Measurements from ENCODE around the gene PCSK5.

PCSK5 gene

GRCh38 chr9:75947233-75947632 lies 56.8 kb downstream of the PCSK5 start:
- no peaks in the 10 kb centered on the region for H3K79me2 ChIP-seq (ENCODE audit: low read length)
- H3K9me2 ChIP-seq (replicated peaks; ENCODE audit: insufficient read depth, low read length), result no peaks in the 10 kb centered on the region
- no peak for DNase-seq
- no peaks in the 10 kb centered on the region for H3K4me1 ChIP-seq (ENCODE audit: low read length)
- H4K20me1 ChIP-seq (ENCODE audit: insufficient read depth, low read length), result no peaks in the 10 kb centered on the region
- no peaks in the 10 kb centered on the region for H3K36me3 ChIP-seq (replicated peaks; ENCODE audit: insufficient read depth, low read length)
- H3K4me2 ChIP-seq (ENCODE audit: low read depth, low read length), result no peak overlapping the region
- no peaks in the 10 kb centered on the region for H3K9me3 ChIP-seq (replicated peaks; ENCODE audit: insufficient read depth, low read length)
- H3F3A ChIP-seq (ENCODE audit: insufficient read depth, low read length), result no peaks in the 10 kb centered on the region
- H3K4me3 ChIP-seq (ENCODE audit: low read length), result no peak overlapping the region
- no peak overlapping the region for H2AFZ ChIP-seq (ENCODE audit: low read length)
- no peaks in the 10 kb centered on the region for H3K27me3 ChIP-seq (replicated peaks; ENCODE audit: insufficient read depth, low read length)
- H3K9ac ChIP-seq (ENCODE audit: low read length), result no peak overlapping the region
- no peak overlapping the region for H3K27ac ChIP-seq (ENCODE audit: low read length)
- no peak for TF ChIP-seq CTCF (IDR thresholded peaks at IDR 0.05; ENCODE audit: low read length)
- no peak for TF ChIP-seq EZH2phosphoT487 (IDR thresholded peaks at IDR 0.05; ENCODE audit: low read length)
- TF ChIP-seq EZH2 (optimal IDR thresholded peaks at IDR 0.05; ENCODE audit: low read depth, low read length), result no peak

DNA sequence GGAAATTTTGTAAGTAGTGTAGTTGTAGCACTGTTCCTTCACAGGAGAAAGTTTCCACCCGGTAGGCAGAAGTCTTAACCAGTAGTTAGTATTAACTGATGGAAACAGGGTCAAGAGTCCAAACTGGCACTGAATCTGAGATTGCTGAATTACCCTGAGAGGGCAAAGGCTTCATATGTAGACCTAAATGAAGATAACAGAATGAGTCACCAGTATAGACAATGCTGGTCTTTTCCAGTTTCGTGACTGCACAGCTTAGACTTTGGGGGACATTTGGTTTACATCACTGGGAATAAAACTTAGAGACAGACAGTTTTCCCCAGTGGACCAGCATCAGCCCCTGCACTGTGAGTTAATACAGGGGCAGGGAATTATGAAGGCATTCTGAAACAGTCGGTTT lies 60.5 kb downstream of the PCSK5 start:
- Histone ChIP-seq H3K27me3 (replicated peaks; ENCODE audit: insufficient read depth, low read length) (no peaks in the 10 kb centered on the region), H3K36me3 (replicated peaks; ENCODE audit: insufficient read depth, low read length) (no peaks in the 10 kb centered on the region), H4K20me1 (ENCODE audit: insufficient read depth, low read length) (no peaks in the 10 kb centered on the region), H3K4me2 (ENCODE audit: low read depth, low read length) (no peak overlapping the region), H3K79me2 (ENCODE audit: low read length) (no peaks in the 10 kb centered on the region), H3F3A (ENCODE audit: insufficient read depth, low read length) (no peaks in the 10 kb centered on the region), H3K9ac (ENCODE audit: low read length) (no peak overlapping the region), H3K4me3 (ENCODE audit: low read length) (no peak overlapping the region), H3K4me1 (ENCODE audit: low read length) (no peaks in the 10 kb centered on the region), H3K27ac (ENCODE audit: low read length) (no peak overlapping the region), H3K9me3 (replicated peaks; ENCODE audit: insufficient read depth, low read length) (no peaks in the 10 kb centered on the region), H3K9me2 (replicated peaks; ENCODE audit: insufficient read depth, low read length) (no peaks in the 10 kb centered on the region), H2AFZ (ENCODE audit: low read length) (no peak overlapping the region)
- no peak for TF ChIP-seq EZH2phosphoT487 (IDR thresholded peaks at IDR 0.05; ENCODE audit: low read length)
- TF ChIP-seq CTCF (IDR thresholded peaks at IDR 0.05; ENCODE audit: low read length), result no peak
- TF ChIP-seq EZH2 (optimal IDR thresholded peaks at IDR 0.05; ENCODE audit: low read depth, low read length), result no peak
- no peak for DNase-seq

DNA sequence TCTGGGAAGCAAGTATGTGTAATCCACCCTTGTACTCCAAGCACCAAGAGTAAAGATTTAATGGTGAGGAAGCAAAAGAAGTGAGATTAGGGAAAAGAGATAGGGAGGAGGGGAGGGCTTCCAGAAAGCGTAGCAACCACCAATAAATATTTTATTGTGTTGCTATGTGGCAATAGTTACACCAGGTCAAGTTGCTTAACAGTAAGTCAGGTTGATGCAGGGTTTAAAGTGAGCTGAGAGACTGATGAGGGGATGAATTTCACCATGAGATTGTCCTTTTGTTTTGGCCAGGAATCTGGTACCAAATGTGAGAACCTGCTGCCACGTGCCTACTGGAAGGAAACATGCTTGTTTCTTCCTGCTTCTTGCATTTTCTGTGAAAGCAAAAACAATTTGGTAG lies 62.7 kb downstream of the PCSK5 start:
- Histone ChIP-seq H4K20me1 (ENCODE audit: insufficient read depth, low read length) (no peaks in the 10 kb centered on the region), H3F3A (ENCODE audit: insufficient read depth, low read length) (no peaks in the 10 kb centered on the region), H3K27ac (ENCODE audit: low read length) (no peak overlapping the region), H3K9me2 (replicated peaks; ENCODE audit: insufficient read depth, low read length) (no peaks in the 10 kb centered on the region), H3K36me3 (replicated peaks; ENCODE audit: insufficient read depth, low read length) (no peaks in the 10 kb centered on the region), H3K79me2 (ENCODE audit: low read length) (no peaks in the 10 kb centered on the region), H2AFZ (ENCODE audit: low read length) (no peak overlapping the region), H3K4me1 (ENCODE audit: low read length) (no peaks in the 10 kb centered on the region), H3K4me3 (ENCODE audit: low read length) (no peak overlapping the region), H3K9me3 (replicated peaks; ENCODE audit: insufficient read depth, low read length) (no peaks in the 10 kb centered on the region), H3K9ac (ENCODE audit: low read length) (no peak overlapping the region), H3K4me2 (ENCODE audit: low read depth, low read length) (no peak overlapping the region), H3K27me3 (replicated peaks; ENCODE audit: insufficient read depth, low read length) (no peaks in the 10 kb centered on the region)
- TF ChIP-seq CTCF (IDR thresholded peaks at IDR 0.05; ENCODE audit: low read length) (no peak), EZH2phosphoT487 (IDR thresholded peaks at IDR 0.05; ENCODE audit: low read length) (no peak), EZH2 (optimal IDR thresholded peaks at IDR 0.05; ENCODE audit: low read depth, low read length) (no peak)
- DNase-seq, result no peak
